NCI-H774 (cell line): ENCODE results near the gene PCBP2.
"Not testable (repeated sequence)": the region's sequence is repeated elsewhere in the genome, so short reads cannot be mapped to it uniquely, and the experiment has no call there.

Source experiments
- DNase-seq: peaks from one replicate; lab custom pipeline; 2025; lab: John Stamatoyannopoulos, UW

PCBP2 gene

DNA sequence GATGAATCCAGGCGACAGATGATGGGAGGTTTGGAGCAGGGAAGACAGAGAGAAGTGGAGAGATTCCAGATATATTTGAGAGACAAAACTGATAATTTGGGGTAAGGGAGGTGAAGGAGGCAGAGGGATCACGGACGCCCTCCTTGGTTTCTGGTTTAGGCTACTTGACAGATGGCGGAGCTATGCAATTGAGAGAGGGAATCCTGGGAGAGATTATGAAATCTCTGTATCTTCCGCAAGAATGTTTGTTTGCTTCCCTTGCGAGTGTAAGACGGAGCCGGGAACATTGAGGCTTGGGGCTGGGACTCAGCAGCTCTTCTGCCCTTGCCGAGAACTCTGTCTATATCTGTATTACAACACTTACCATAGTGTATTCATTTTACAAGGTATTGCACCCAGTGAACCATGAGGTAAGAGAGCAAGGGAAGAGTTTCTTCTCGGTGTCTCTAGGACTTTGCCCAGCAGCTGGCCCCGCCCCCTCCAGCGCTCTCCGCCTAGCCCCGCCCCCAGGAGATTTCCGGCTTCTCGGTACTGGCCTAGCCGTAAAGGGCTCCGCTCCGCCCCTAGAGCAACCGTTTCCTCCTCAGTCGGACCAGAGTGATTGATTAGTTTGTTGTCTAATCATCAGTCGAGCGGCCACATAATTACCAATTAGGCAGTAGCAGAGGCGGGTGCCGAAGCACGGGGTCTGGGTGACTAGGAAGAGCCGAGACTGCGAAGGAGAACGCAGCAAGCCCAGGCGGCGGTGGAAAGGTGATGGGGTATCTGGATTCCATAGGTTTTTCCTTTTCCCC lies 10.7 kb upstream of the PCBP2 start, which contains the start of gene PRR13:
PRR13 (plus strand) TSS at position 695 of the 794 bp plus-strand sequence. CDS start 981 bp downstream, outside the sequence.
- DNase-seq: peak; percentile 100

- DNase-seq: no peak
These were observed 7.9 kb upstream of the PCBP2 start for GRCh38 chr12:53443955-53444354.

GRCh38 chr12:53444593-53445325 lies 7.1 kb upstream of the PCBP2 start:
- not testable (repeated sequence) for DNase-seq

DNA sequence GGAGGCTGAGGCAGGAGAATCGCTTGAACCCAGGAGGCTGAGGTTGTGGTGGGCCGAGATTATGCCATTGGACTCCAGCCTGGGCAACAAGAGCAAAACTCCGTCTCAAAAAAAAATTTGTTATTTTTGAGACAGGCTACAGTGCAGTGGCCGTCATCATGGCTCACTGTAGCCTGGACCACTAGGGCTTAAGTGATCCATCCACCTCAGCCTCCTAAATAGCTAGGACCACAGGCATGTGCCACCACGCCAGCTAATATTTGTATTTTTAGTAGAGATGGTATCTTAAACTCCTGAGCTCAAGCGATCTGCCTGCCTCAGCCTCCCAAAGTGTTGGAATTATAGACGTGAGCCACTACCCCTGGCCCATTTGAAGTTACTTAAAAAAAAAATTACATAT lies 966 bp upstream of the PCBP2 start:
- no peak for DNase-seq

- DNase-seq: peak; percentile 88
These were observed 516 bp downstream of the PCBP2 start for GRCh38 chr12:53452159-53453077.

GRCh38 chr12:53453953-53454640 lies 2.2 kb downstream of the PCBP2 start:
- DNase-seq: no peak

DNA sequence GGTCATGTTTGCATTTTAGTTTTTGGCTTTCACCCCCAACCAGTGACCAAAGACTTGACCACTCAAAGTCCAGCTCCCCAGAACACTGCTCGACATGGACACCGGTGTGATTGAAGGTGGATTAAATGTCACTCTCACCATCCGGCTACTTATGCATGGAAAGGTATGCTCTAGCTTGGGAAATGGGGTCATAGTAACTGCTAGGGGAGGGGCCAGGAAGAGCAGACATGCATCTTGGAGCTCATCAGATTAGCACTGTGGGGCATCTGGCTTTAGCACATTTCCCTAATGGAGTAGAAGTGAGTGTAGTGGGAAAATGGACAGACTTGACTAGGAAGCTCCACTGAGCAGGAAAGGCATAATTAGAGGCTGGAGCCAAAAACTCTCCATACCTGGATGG lies 2.8 kb downstream of the PCBP2 start:
- DNase-seq: no peak

GRCh38 chr12:53456654-53457366 lies 4.9 kb downstream of the PCBP2 start:
- DNase-seq: no peak

DNA sequence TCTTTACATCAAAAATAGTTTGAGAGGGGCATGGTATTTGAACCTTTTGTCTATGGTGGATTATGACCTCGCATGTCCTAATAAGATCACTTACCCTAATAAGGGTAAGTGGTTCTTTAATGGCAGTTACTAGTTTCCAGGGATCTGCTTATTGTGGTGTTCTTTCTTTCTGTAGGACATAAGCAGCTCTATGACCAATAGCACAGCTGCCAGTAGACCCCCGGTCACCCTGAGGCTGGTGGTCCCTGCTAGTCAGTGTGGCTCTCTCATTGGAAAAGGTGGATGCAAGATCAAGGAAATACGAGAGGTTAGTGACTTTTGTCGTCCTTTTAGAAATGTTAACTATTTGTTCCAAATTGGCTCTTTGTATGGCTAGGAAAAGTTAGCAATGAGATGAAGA lies 7.2 kb downstream of the PCBP2 start:
- no peak for DNase-seq

GRCh38 chr12:53461059-53461458 lies 9.2 kb downstream of the PCBP2 start:
- no peak for DNase-seq

DNA sequence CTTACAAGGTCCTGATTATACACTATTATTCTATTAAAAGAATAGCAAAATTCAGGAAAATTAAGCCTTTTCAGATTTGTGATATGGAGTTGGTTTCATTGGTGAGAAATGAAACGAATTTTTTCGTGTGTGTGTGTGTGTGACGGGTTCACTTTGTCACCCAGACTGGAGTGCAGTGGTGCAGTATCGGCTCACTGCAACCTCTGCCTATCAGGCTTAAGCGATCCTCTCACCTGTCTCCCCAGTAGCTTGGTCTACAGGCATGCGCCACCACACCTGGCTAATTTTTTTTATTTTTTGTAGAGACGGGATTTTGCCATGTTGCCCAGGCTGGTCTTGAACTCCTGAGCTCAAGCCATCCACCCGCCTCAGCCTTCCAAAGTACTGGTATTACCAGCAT lies 9.7 kb downstream of the PCBP2 start:
- no peak for DNase-seq

DNA sequence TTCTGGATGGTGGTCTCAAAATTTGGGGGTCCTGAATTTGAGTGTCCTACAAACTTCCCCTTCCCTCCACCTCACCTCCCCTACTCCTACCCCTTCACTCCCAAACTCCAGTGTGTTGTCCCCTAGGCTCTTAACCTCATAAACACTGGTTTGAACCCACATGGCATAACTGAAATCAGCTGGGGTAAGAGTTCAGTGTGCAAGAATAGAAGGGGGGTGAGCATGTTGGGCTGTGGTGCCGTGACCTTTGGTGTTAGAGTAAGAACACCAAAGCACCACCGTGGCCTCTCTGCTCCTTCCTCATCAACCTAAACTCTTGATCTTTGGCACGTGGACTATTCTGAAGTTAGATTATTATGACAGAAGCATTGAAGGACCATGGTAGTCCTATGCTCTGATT lies 11.0 kb downstream of the PCBP2 start:
- DNase-seq: no peak

DNA sequence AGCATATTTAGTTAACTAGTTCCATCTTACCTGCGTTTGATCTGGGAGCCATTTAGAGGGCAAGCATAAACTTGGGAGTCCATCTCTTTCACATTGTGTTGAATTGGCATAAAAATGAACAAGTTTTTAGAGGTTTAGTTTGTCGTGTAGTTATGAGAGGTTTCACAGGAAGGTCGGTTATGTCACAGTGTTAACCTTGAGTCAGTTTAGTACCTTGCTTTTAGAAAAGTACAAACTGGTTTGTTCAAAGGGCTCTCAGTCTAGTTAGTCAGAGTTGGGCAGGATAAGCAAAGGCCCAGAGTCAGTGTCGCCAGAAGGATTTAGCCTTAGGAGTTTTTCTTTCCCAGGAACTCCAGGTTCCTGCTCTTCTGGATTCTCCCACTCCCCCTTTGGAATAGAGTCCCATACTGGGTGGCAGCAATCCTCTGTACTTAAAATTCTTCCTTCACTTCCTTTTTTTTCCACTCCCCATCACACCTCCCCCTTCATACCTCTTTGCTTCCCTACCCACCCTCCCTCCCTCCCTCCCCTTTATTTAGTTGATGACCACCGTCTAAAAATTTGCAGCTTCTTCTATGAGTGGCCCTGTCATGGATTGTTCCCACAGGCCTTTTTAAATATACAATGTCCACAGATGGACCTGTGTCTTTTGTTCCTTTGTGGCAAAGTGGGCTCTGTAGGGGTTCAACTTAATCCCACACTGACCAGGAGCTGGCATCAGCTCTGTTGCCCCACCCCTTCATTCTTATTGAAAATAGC lies 12.1 kb downstream of the PCBP2 start:
- no peak for DNase-seq

- DNase-seq: no peak
These were observed 12.9 kb downstream of the PCBP2 start for GRCh38 chr12:53464685-53465418.

DNA sequence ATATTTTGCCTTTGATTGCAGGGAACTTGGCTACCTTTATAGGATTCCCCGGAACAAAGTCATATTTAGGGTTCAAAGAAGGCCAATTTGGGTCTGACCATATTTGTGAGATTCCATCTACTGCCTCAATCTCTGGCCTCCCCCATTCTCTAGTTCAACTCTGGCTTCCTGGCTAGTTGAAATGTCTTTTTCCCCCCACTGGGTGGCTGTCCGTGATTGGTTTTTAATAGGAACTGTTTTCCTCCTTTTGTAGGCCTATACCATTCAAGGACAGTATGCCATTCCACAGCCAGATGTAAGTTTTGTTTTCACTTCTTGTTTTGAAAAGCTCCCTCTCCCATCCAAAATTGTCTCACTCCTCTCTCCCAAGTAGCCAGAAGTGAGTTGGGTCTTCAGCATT lies 13.8 kb downstream of the PCBP2 start:
- DNase-seq: no peak

GRCh38 chr12:53466640-53467039 lies 14.7 kb downstream of the PCBP2 start:
- DNase-seq: no peak

DNA sequence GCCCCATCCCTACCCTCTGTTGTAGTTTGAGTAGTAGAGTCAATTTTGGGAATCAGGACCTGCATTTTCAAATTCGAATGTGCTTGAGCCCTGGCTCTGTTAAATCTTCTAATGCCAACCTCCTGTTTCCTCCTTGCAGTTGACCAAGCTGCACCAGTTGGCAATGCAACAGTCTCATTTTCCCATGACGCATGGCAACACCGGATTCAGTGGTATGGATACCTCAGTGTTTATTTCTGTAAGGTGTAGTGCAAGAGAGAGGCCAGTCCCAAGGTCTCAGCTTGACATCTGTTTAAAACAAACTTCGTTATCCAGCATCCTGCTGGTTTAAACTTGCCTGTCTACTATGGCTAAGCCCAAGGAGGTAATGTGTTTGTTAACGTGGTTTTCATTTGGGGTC lies 15.2 kb downstream of the PCBP2 start:
- no peak for DNase-seq

- no peak for DNase-seq
These were observed 16.0 kb downstream of the PCBP2 start for GRCh38 chr12:53467880-53468279.

GRCh38 chr12:53468282-53468681 lies 16.4 kb downstream of the PCBP2 start:
- DNase-seq: no peak
